Mesothelial cell of epicardium (in vitro differentiated cells): ENCODE data around the gene YARS2. TPM values are rescaled to one million over a fixed set of nuclear protein-coding genes. Genes with fewer than 3 reads are reported as not detected.
A peak's percentile ranks its signal among the peaks of the same experiment; 100 is the strongest.

Experiments used
- DNase-seq, 2 experiments: peaks; one replicate each; pipeline ENCODE4 v3.0.0; 2021; ENCODE audit warnings: low spot score in 2 of 2; ENCODE audit not compliant: unreplicated experiment in 2 of 2
- H3K27ac Mint-ChIP-seq: 2 replicates; pipeline ENCODE4 v1.8.0; 2021; ENCODE audit warnings: mixed read lengths
- H3K27me3 Mint-ChIP-seq: 2 replicates; pipeline ENCODE4 v1.8.0; 2021; ENCODE audit warnings: low read depth, mixed read lengths
- H3K36me3 Mint-ChIP-seq: 2 replicates; pipeline ENCODE4 v1.8.0; 2021; ENCODE audit warnings: mixed read lengths
- H3K4me1 Mint-ChIP-seq: 2 replicates; pipeline ENCODE4 v1.8.0; 2021; ENCODE audit warnings: mixed read lengths
- H3K4me3 Mint-ChIP-seq: 2 replicates; pipeline ENCODE4 v1.8.0; 2021; ENCODE audit warnings: mild to moderate bottlenecking, moderate library complexity, mixed read lengths
- H3K9me3 Mint-ChIP-seq: 2 replicates; pipeline ENCODE4 v1.8.0; 2021; ENCODE audit warnings: mixed read lengths
- CTCF ChIP-seq: fragments of 200-600 bp; sonication (generic); IDR thresholded peaks from one replicate; pipeline ENCODE4 v1.5.0; 2021; ENCODE audit warnings: antibody characterized with exemption; ENCODE audit not compliant: unreplicated experiment
- total RNA-seq: library from RNA; stranded (reverse); gene quantifications from 3 replicates; pipeline ENCODE4 v1.2.1, GENCODE V29; 2021

The YARS2 gene
- total RNA-seq, 1 donor from 2014 or later = 21.7 TPM

GRCh38 chr12:32789446-32789845, 33.7 kb upstream of the YARS2 start:
- H3K27me3 Mint-ChIP-seq = no peaks in the 10 kb centered on the region
- H3K4me1 Mint-ChIP-seq = peaks cover 25% of the 10 kb centered on the region
- peaks cover 7% of the 10 kb centered on the region for H3K9me3 Mint-ChIP-seq
- H3K4me3 Mint-ChIP-seq = no peak overlapping the region
- peak overlapping the region; percentile 87 for H3K27ac Mint-ChIP-seq
- peaks cover 43% of the 10 kb centered on the region for H3K36me3 Mint-ChIP-seq
- no peak for TF ChIP-seq CTCF
- no peak for DNase-seq

- H3K36me3 Mint-ChIP-seq = peaks cover 40% of the 10 kb centered on the region
- no peak for DNase-seq
- H3K27ac Mint-ChIP-seq = no peak overlapping the region
- no peak overlapping the region for H3K4me3 Mint-ChIP-seq
- H3K4me1 Mint-ChIP-seq = peaks cover 25% of the 10 kb centered on the region
- no peaks in the 10 kb centered on the region for H3K27me3 Mint-ChIP-seq
- H3K9me3 Mint-ChIP-seq = peaks cover 11% of the 10 kb centered on the region
- no peak for TF ChIP-seq CTCF
Observed at GRCh38 chr12:32788405-32788804, 32.7 kb upstream of the YARS2 start.

- TF ChIP-seq CTCF = no peak
- DNase-seq = no peak
- H3K27ac Mint-ChIP-seq = no peak overlapping the region
- no peak overlapping the region for H3K4me3 Mint-ChIP-seq
- H3K9me3 Mint-ChIP-seq = peaks cover 11% of the 10 kb centered on the region
- H3K36me3 Mint-ChIP-seq = peaks cover 25% of the 10 kb centered on the region
- peaks cover 23% of the 10 kb centered on the region for H3K4me1 Mint-ChIP-seq
- no peaks in the 10 kb centered on the region for H3K27me3 Mint-ChIP-seq
Observed at GRCh38 chr12:32785557-32785956, 29.9 kb upstream of the YARS2 start.

GRCh38 chr12:32783029-32783428, 27.3 kb upstream of the YARS2 start:
- Mint-ChIP-seq H3K27ac (no peak overlapping the region), H3K36me3 (peaks cover 14% of the 10 kb centered on the region), H3K4me1 (peaks cover 15% of the 10 kb centered on the region), H3K4me3 (no peak overlapping the region), H3K27me3 (no peaks in the 10 kb centered on the region), H3K9me3 (peaks cover 10% of the 10 kb centered on the region)
- no peak for TF ChIP-seq CTCF
- DNase-seq = no peak

- H3K36me3 Mint-ChIP-seq = no peaks in the 10 kb centered on the region
- H3K4me1 Mint-ChIP-seq = peaks cover 15% of the 10 kb centered on the region
- TF ChIP-seq CTCF = no peak
- H3K27me3 Mint-ChIP-seq = no peaks in the 10 kb centered on the region
- H3K27ac Mint-ChIP-seq = peak overlapping the region; percentile 82
- DNase-seq = no peak
- peaks cover 6% of the 10 kb centered on the region for H3K9me3 Mint-ChIP-seq
- no peak overlapping the region for H3K4me3 Mint-ChIP-seq
Observed at GRCh38 chr12:32780071-32780470, 24.4 kb upstream of the YARS2 start.

GRCh38 chr12:32777691-32778175, 22.0 kb upstream of the YARS2 start:
- Mint-ChIP-seq H3K27ac (no peak overlapping the region), H3K4me3 (no peak overlapping the region), H3K36me3 (no peaks in the 10 kb centered on the region), H3K9me3 (no peaks in the 10 kb centered on the region), H3K27me3 (no peaks in the 10 kb centered on the region), H3K4me1 (peaks cover 19% of the 10 kb centered on the region)
- DNase-seq = no peak
- no peak for TF ChIP-seq CTCF
